ENCODE measurements around the gene UNC93A. TPM values are rescaled to one million over a fixed set of nuclear protein-coding genes. Genes with fewer than 3 reads are reported as not detected.

Gene UNC93A
- total and polyA plus RNA-seq, 9 of the 15 experiments (the other 6 are each of a cell fraction or from before 2014, with no cell fraction given): not detected

- Histone ChIP-seq H3K9me3 (replicated peaks; ENCODE audit: control insufficient read depth, insufficient read depth, low read depth, low read length) (no peaks in the 10 kb centered on the region), H3K36me3 (ENCODE audit: control insufficient read depth, insufficient read depth, low read length) (no peaks in the 10 kb centered on the region), H3K27ac (ENCODE audit: extremely low read depth, low read depth, low read length) (no peak overlapping the region), H4K20me1 (replicated peaks; ENCODE audit: control insufficient read depth, insufficient read depth, low read length) (peaks cover 10% of the 10 kb centered on the region), H3K4me1 (replicated peaks in 1 of 2; ENCODE audit: control insufficient read depth in 2 of 2, insufficient read depth in 2 of 2, low read length in 2 of 2) (no peaks in the 10 kb centered on the region), H2AFZ (ENCODE audit: low read depth, low read length) (no peak overlapping the region), H3K9me1 (ENCODE audit: control insufficient read depth, insufficient read depth, low read length) (no peaks in the 10 kb centered on the region), H3K27me3 (ENCODE audit: control insufficient read depth in 2 of 2, insufficient read depth in 2 of 2, low read length in 2 of 2) (peaks cover 29 to 62% of the 10 kb centered on the region in 2 experiments; a peak in 4 of 5 replicates), H3K79me2 (ENCODE audit: control insufficient read depth, insufficient read depth, low read length) (no peaks in the 10 kb centered on the region), H3K4me2 (ENCODE audit: insufficient read depth, low read length) (no peak overlapping the region), H3K4me3 (no peak overlapping the region), H3K9ac (ENCODE audit: insufficient read depth in 1 of 2, low read depth in 2 of 2, low read length in 2 of 2) (no peak overlapping the region)
- ChIA-PET CTCF (ENCODE audit: low intra/inter-chr PET ratio) (no interaction called here), POLR2A (no interaction called here)
- no peak for DNase-seq (ENCODE audit: extremely low read depth in 1 of 4, low spot score in 3 of 4)
- WGBS (ENCODE audit: insufficient coverage, low coverage, missing lambda C conversion rate): 0% methylated on average over 5 of the region's 5 CpGs
- FAIRE-seq: no peak
- intact Hi-C loops (cut with micrococcal nuclease): no loop called here
- in situ Hi-C loops (cut with MboI): loop anchor here (25.0 kb wide), 1 partner anchor 534 kb away; no protein-coding TSS in a partner anchor
- TF ChIP-seq ZNF143 (CRISPR knock-in tag; IDR thresholded peaks at IDR 0.05) (no peak), ARNT (IDR thresholded peaks at IDR 0.05) (no peak), ZBTB49 (CRISPR knock-in tag; IDR thresholded peaks at IDR 0.05; ENCODE audit: borderline replicate concordance) (no peak), SP1 (CRISPR knock-in tag; IDR thresholded peaks at IDR 0.05) (no peak), U2AF2 (optimal IDR thresholded peaks at IDR 0.05; ENCODE audit: low read depth, low read length) (no peak), TAF9B (IDR thresholded peaks at IDR 0.05; ENCODE audit: partially characterized antibody) (no peak), ZNF561 (CRISPR knock-in tag; conservative IDR thresholded peaks at IDR 0.05) (no peak), E2F4 (CRISPR knock-in tag; IDR thresholded peaks at IDR 0.05; ENCODE audit: low read depth) (no peak), ZNF589 (CRISPR knock-in tag; IDR thresholded peaks at IDR 0.05; ENCODE audit: low read depth) (no peak), NR1H2 (CRISPR knock-in tag; IDR thresholded peaks at IDR 0.05) (no peak)
- ATAC-seq: no peak
- BruUV-seq (replicated peaks): no TSS peak
These were observed 5.2 kb downstream of the UNC93A start for GRCh38 chr6:167296293-167296690.
